NCI-H2107 treated with DMSO at 0.1 percent for 48 hours (cell line): ENCODE results near the gene OR5D14.

ENCODE experiments used
- DNase-seq: peaks from one replicate; lab custom pipeline; 2025; ENCODE audit not compliant: unreplicated experiment; lab: John Stamatoyannopoulos, UW

The OR5D14 gene

GRCh38 chr11:55795256-55795655 is at the start of gene OR5D14:
Gene OR5D14, plus strand, starts transcription at chr11:55795556. Its CDS starts 0 bp downstream, at chr11:55795556.
- DNase-seq, result no peak

GRCh38 chr11:55773138-55773537 is 22.2 kb upstream of the OR5D14 start, which contains the start of gene OR5D13:
Gene OR5D13, plus strand, starts transcription at chr11:55773438. Its CDS starts 0 bp downstream, at chr11:55773438.
- DNase-seq, result no peak

- no peak for DNase-seq
Measured at GRCh38 chr11:55791606-55792005, 3.8 kb upstream of the OR5D14 start.

GRCh38 chr11:55793321-55793720 is 2.0 kb upstream of the OR5D14 start:
- no peak for DNase-seq

- DNase-seq, result no peak
Measured at GRCh38 chr11:55806248-55806647, 10.9 kb downstream of the OR5D14 start.

- no peak for DNase-seq
Measured at GRCh38 chr11:55811067-55811466, 15.7 kb downstream of the OR5D14 start, which contains the start of gene OR5L1. Gene OR5L1, plus strand, starts transcription at chr11:55811367. Its CDS starts 100 bp downstream, at chr11:55811467.

- no peak for DNase-seq
Measured at GRCh38 chr11:55819330-55819729, 24.0 kb downstream of the OR5D14 start, which contains the start of gene OR5D18. Gene OR5D18, plus strand, starts transcription at chr11:55819630. Its CDS starts 0 bp downstream, at chr11:55819630.

GRCh38 chr11:55826919-55827318 is 31.6 kb downstream of the OR5D14 start, which contains the start of gene OR5L2:
Gene OR5L2, plus strand, starts transcription at chr11:55827219. Its CDS starts 0 bp downstream, at chr11:55827219.
- DNase-seq, result no peak

GRCh38 chr11:55838452-55838851 is 43.1 kb downstream of the OR5D14 start, which contains the start of gene OR5D16:
Gene OR5D16, plus strand, starts transcription at chr11:55838752. Its CDS starts 0 bp downstream, at chr11:55838752.
- no peak for DNase-seq
